Measurements from ENCODE around the gene WNK2.

The WNK2 gene

GRCh38 chr9:93154293-93154903, 29.5 kb upstream of the WNK2 start:
- Mint-ChIP-seq H3K4me1 (ENCODE audit: low read depth) (peaks cover 31% of the 10 kb centered on the region), H3K4me3 (no peak overlapping the region), H3K36me3 (ENCODE audit: low read depth) (peaks cover 2% of the 10 kb centered on the region), H3K27me3 (no peaks in the 10 kb centered on the region), H3K27ac (no peak overlapping the region), H3K9me3 (no peaks in the 10 kb centered on the region)
- DNase-seq, result no peak

DNA sequence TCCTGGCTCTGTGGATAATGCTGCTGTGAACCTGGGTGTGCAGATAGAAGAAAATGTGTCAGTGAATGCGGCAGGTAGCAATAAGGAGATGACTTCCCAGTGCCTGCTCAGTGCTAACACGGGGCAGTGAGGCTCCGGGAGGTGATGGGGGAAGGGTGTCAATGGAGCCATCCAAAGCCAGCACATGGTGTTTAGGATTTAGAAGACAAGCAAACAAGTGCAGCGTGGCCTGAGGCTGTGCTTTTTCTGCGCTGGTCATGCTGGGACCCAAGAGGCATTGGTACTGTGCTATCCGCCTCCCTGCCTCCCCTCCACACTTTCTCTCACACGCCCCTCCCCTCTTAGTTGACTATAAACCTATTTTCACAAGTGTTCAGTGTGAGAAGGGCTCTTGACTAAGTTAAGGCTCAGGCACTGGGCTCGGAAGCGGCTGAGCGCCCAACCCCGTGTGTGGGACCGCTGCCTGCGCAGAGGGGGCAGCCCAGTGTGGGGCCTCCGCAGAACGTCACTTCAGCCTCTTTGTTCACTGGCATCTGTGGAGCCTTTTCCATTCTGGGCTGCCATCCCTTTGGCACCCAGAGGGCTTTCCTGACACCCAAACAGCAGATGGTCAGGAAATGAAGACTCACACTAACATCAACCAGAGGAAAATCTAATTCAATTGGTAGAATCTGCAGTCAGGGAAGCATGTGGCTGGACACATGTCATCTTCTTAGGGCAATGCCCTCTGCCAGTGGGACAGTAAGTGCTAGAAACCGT, 28.0 kb upstream of the WNK2 start:
- H3K27ac Mint-ChIP-seq, result peak overlapping the region; percentile 85
- H3K4me1 Mint-ChIP-seq (ENCODE audit: low read depth), result peaks cover 27% of the 10 kb centered on the region
- H3K36me3 Mint-ChIP-seq (ENCODE audit: low read depth), result peaks cover 2% of the 10 kb centered on the region
- H3K9me3 Mint-ChIP-seq, result no peaks in the 10 kb centered on the region
- H3K4me3 Mint-ChIP-seq, result no peak overlapping the region
- no peaks in the 10 kb centered on the region for H3K27me3 Mint-ChIP-seq
- no peak for DNase-seq

DNA sequence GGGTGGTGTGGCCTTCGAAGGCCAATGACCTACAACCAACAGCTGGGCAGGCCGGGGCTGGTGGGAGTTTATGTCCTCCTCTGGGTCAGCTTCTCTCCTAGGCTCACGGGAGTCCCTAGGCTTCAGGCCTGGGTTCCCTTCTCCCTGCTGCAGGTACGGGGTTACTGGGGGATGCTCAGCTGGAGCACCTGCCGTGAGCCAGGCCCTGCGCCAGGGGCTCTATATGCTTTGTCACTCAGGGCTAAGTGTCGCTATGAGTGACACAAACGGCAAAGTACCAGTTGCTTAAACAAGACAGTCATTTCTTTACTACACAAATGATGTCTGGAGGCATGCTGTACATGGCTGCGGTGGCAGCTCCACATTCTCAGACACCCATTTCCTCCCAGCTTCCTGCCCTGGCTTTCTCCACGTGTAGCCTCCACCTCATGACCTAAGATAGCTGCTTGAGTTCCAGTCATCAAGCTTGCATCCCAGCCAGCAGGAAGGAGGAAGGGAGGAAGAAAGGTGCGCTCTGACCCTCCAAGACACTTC, 27.4 kb upstream of the WNK2 start:
- Mint-ChIP-seq H3K9me3 (no peaks in the 10 kb centered on the region), H3K27ac (peak overlapping the region; percentile 85), H3K4me1 (ENCODE audit: low read depth) (peaks cover 27% of the 10 kb centered on the region), H3K4me3 (no peak overlapping the region), H3K27me3 (no peaks in the 10 kb centered on the region), H3K36me3 (ENCODE audit: low read depth) (peaks cover 2% of the 10 kb centered on the region)
- DNase-seq, result peak; percentile 58

GRCh38 chr9:93159601-93160471, 24.1 kb upstream of the WNK2 start:
- peak; percentile 83 for DNase-seq
- Mint-ChIP-seq H3K4me1 (ENCODE audit: low read depth) (peaks cover 24% of the 10 kb centered on the region), H3K36me3 (ENCODE audit: low read depth) (peaks cover 2% of the 10 kb centered on the region), H3K27ac (peak overlapping the region; percentile 64), H3K4me3 (no peak overlapping the region), H3K27me3 (no peaks in the 10 kb centered on the region), H3K9me3 (no peaks in the 10 kb centered on the region)

- Mint-ChIP-seq H3K4me1 (ENCODE audit: low read depth) (peaks cover 12% of the 10 kb centered on the region), H3K4me3 (no peak overlapping the region), H3K9me3 (no peaks in the 10 kb centered on the region), H3K27me3 (no peaks in the 10 kb centered on the region), H3K36me3 (ENCODE audit: low read depth) (no peaks in the 10 kb centered on the region), H3K27ac (no peak overlapping the region)
- no peak for DNase-seq
Observed at GRCh38 chr9:93161786-93162562, 22.0 kb upstream of the WNK2 start.

- Mint-ChIP-seq H3K4me1 (ENCODE audit: low read depth) (peaks cover 10% of the 10 kb centered on the region), H3K4me3 (no peak overlapping the region), H3K27ac (no peak overlapping the region), H3K9me3 (no peaks in the 10 kb centered on the region), H3K36me3 (ENCODE audit: low read depth) (no peaks in the 10 kb centered on the region), H3K27me3 (no peaks in the 10 kb centered on the region)
- no peak for DNase-seq
Observed at GRCh38 chr9:93164085-93164484, 19.9 kb upstream of the WNK2 start.

DNA sequence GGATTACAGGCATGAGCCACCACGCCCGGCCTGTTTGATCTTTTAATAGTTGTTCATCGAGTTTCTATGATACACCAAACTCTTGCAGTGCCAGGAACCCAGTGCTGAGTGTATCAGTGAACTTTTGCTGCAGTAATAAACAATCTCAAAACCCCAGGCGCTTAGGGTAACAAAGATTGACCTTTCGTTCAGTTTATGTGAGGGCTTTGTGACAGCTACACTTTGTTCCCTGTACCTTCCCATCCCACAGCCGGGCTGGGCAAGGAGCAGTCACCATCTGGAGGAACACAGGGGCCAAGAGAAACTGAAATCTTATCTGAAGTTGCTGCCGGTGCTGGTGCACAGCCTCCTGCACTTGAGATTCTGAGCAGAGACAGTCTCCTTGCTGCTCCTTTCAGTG, 17.2 kb upstream of the WNK2 start:
- H3K27ac Mint-ChIP-seq, result no peak overlapping the region
- no peak for DNase-seq
- H3K36me3 Mint-ChIP-seq (ENCODE audit: low read depth), result no peaks in the 10 kb centered on the region
- no peak overlapping the region for H3K4me3 Mint-ChIP-seq
- no peaks in the 10 kb centered on the region for H3K9me3 Mint-ChIP-seq
- H3K4me1 Mint-ChIP-seq (ENCODE audit: low read depth), result no peaks in the 10 kb centered on the region
- H3K27me3 Mint-ChIP-seq, result no peaks in the 10 kb centered on the region

- Mint-ChIP-seq H3K4me3 (no peak overlapping the region), H3K27ac (no peak overlapping the region), H3K4me1 (ENCODE audit: low read depth) (no peaks in the 10 kb centered on the region), H3K36me3 (ENCODE audit: low read depth) (no peaks in the 10 kb centered on the region), H3K9me3 (no peaks in the 10 kb centered on the region), H3K27me3 (no peaks in the 10 kb centered on the region)
- no peak for DNase-seq
Observed at GRCh38 chr9:93167185-93167584, 16.8 kb upstream of the WNK2 start.

GRCh38 chr9:93167838-93168237, 16.1 kb upstream of the WNK2 start:
- Mint-ChIP-seq H3K27me3 (no peaks in the 10 kb centered on the region), H3K9me3 (no peaks in the 10 kb centered on the region), H3K36me3 (ENCODE audit: low read depth) (no peaks in the 10 kb centered on the region), H3K27ac (no peak overlapping the region), H3K4me1 (ENCODE audit: low read depth) (no peaks in the 10 kb centered on the region), H3K4me3 (no peak overlapping the region)
- DNase-seq, result no peak

- Mint-ChIP-seq H3K27me3 (no peaks in the 10 kb centered on the region), H3K27ac (no peak overlapping the region), H3K9me3 (no peaks in the 10 kb centered on the region), H3K4me1 (ENCODE audit: low read depth) (no peaks in the 10 kb centered on the region), H3K4me3 (no peak overlapping the region), H3K36me3 (ENCODE audit: low read depth) (no peaks in the 10 kb centered on the region)
- no peak for DNase-seq
Observed at GRCh38 chr9:93168581-93168980, 15.4 kb upstream of the WNK2 start.

- H3K9me3 Mint-ChIP-seq, result no peaks in the 10 kb centered on the region
- DNase-seq, result no peak
- H3K4me1 Mint-ChIP-seq (ENCODE audit: low read depth), result no peaks in the 10 kb centered on the region
- no peaks in the 10 kb centered on the region for H3K36me3 Mint-ChIP-seq (ENCODE audit: low read depth)
- H3K27ac Mint-ChIP-seq, result no peak overlapping the region
- no peak overlapping the region for H3K4me3 Mint-ChIP-seq
- H3K27me3 Mint-ChIP-seq, result no peaks in the 10 kb centered on the region
Observed at GRCh38 chr9:93169444-93169843, 14.5 kb upstream of the WNK2 start.

DNA sequence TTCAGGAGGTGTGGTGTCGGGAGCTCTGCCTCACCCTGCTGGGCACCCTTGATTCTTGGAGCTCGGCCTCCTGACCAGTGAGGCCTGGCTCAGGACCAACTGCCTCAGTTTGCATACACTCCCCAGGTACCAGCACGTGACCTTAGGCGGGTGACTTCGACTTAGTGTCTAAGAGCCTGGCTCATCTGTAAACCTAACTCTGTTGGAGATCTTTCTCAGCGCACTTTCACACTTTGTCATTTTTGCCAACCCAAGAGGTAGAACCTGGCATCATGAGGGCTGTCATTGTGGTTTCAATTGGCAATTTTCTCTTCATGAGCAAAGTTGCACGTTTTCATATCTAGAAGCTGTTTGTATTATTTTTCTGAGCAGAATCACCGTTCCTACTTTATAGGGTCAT, 13.4 kb upstream of the WNK2 start:
- Mint-ChIP-seq H3K36me3 (ENCODE audit: low read depth) (no peaks in the 10 kb centered on the region), H3K27ac (peak overlapping the region; percentile 6), H3K27me3 (no peaks in the 10 kb centered on the region), H3K9me3 (no peaks in the 10 kb centered on the region), H3K4me3 (no peak overlapping the region), H3K4me1 (ENCODE audit: low read depth) (no peaks in the 10 kb centered on the region)
- no peak for DNase-seq

- H3K4me3 Mint-ChIP-seq, result no peak overlapping the region
- H3K27me3 Mint-ChIP-seq, result no peaks in the 10 kb centered on the region
- no peaks in the 10 kb centered on the region for H3K4me1 Mint-ChIP-seq (ENCODE audit: low read depth)
- DNase-seq, result no peak
- no peaks in the 10 kb centered on the region for H3K36me3 Mint-ChIP-seq (ENCODE audit: low read depth)
- no peak overlapping the region for H3K27ac Mint-ChIP-seq
- H3K9me3 Mint-ChIP-seq, result no peaks in the 10 kb centered on the region
Observed at GRCh38 chr9:93171261-93171990, 12.5 kb upstream of the WNK2 start.

Measured in activated T-cell treated with anti-CD3 and anti-CD28 coated beads, Interleukin-2, amount 50 U/mL, for 24 hours (primary cell).